Lower leg skin (tissue), 4 donors: ENCODE measurements around the gene SLC22A25. TPM values are rescaled to one million over a fixed set of nuclear protein-coding genes. Genes with fewer than 3 reads are reported as not detected.

Experiments used
- DNase-seq, 2 donors: peaks; one replicate each; pipeline ENCODE4 v3.0.0-alpha.2; 2019; ENCODE audit warnings: low spot score in 2 of 2
- H3K4me3 ChIP-seq: fragments of 200-600 bp; sonication (generic); 2 replicates; pipeline ENCODE4 v1.5.1; 2017; ENCODE audit warnings: mild to moderate bottlenecking, low read depth; ENCODE audit not compliant: poor library complexity, severe bottlenecking
- POLR2A ChIP-seq, 2 donors: fragments of 450-650 bp; IDR thresholded peaks; one replicate each; pipeline ENCODE4 v1.6.1; 2016 to 2017; ENCODE audit warnings: antibody characterized with exemption in 2 of 2, mild to moderate bottlenecking in 1 of 2, moderate library complexity in 1 of 2
- WGBS, 2 donors: methylation state at CpG; one replicate each; pipeline ENCODE4 v1.1.5; 2018; 5-methylcytosine and 5-hydroxymethylcytosine counted together
- intact Hi-C: fragments of 100-400 bp; cut with DNase I; formaldehyde crosslinking; loops from one replicate; pipeline ENCODE4 v1.15.0; 2023; ENCODE audit warnings: low total_unique reads
- total RNA-seq, 4 donors: library from RNA; depleted of rRNA; stranded (reverse); fragments of >200 nt; gene quantifications; one replicate each; pipeline ENCODE4 v1.1.0, GENCODE V29; 2016
- TF ChIP-seq, protein P1 (sequence below), 3 donors: fragments of 450-650 bp; IDR thresholded peaks; one replicate each; pipeline ENCODE4 v1.5.1; 2016; ENCODE audit warnings: antibody characterized with exemption in 3 of 3, mild to moderate bottlenecking in 3 of 3, moderate library complexity in 2 of 3

Gene SLC22A25
- total RNA-seq, 4 donors from 2014 or later, result not detected

DNA sequence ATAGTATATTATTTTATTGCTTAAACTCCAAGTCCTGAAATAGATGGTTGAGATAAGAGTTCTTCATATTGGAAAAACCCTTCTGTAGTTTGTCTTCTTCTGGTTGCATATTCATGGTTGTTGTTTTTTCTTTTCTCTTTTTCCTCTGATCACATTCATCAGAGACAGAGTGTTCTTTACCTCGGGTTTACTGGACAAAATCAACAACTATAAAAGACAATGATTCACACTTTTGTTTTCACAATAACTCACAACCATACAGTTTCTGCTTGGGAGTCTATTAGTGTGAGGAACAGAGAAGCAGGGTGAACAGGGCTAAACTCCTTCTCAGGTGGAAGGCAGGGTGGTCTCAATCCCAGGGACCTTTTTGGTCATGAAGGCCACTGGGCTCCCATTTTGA lies 2.6 kb upstream of the SLC22A25 start:
- TF ChIP-seq, protein P1, sequence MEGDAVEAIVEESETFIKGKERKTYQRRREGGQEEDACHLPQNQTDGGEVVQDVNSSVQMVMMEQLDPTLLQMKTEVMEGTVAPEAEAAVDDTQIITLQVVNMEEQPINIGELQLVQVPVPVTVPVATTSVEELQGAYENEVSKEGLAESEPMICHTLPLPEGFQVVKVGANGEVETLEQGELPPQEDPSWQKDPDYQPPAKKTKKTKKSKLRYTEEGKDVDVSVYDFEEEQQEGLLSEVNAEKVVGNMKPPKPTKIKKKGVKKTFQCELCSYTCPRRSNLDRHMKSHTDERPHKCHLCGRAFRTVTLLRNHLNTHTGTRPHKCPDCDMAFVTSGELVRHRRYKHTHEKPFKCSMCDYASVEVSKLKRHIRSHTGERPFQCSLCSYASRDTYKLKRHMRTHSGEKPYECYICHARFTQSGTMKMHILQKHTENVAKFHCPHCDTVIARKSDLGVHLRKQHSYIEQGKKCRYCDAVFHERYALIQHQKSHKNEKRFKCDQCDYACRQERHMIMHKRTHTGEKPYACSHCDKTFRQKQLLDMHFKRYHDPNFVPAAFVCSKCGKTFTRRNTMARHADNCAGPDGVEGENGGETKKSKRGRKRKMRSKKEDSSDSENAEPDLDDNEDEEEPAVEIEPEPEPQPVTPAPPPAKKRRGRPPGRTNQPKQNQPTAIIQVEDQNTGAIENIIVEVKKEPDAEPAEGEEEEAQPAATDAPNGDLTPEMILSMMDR (IDR thresholded peaks at IDR 0.05), result no peak
- TF ChIP-seq POLR2A (IDR thresholded peaks at IDR 0.05), result no peak
- 50 to 63% methylated on average over 1 of the region's 1 CpG for WGBS, 2 donors
- DNase-seq, result no peak
- no peak overlapping the region for H3K4me3 ChIP-seq
- intact Hi-C loops, result no loop called here

DNA sequence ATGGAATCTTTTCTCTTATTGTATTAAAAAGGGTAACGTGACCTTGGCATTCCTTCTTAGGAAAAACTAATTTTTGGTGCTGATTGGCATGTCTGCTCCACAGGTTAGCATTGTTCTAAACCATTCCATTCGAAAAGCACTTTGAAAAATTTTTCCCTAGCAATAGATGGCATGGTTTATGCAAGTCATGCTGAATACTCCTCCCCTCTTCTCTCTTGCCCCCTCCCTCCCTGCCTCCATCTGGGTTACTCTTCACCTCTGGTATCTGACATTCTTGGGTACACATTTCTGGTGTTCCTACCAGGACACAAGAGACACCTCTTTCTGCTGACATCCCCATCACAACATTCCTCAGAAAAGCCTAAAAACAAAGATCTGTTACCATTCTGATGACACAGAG lies 1.5 kb upstream of the SLC22A25 start:
- DNase-seq, result no peak
- no peak overlapping the region for H3K4me3 ChIP-seq
- TF ChIP-seq, protein P1 (IDR thresholded peaks at IDR 0.05), result no peak
- no peak for TF ChIP-seq POLR2A (IDR thresholded peaks at IDR 0.05)
- intact Hi-C loops, result no loop called here
- 71 to 79% methylated on average over 2 of the region's 2 CpGs for WGBS, 2 donors

DNA sequence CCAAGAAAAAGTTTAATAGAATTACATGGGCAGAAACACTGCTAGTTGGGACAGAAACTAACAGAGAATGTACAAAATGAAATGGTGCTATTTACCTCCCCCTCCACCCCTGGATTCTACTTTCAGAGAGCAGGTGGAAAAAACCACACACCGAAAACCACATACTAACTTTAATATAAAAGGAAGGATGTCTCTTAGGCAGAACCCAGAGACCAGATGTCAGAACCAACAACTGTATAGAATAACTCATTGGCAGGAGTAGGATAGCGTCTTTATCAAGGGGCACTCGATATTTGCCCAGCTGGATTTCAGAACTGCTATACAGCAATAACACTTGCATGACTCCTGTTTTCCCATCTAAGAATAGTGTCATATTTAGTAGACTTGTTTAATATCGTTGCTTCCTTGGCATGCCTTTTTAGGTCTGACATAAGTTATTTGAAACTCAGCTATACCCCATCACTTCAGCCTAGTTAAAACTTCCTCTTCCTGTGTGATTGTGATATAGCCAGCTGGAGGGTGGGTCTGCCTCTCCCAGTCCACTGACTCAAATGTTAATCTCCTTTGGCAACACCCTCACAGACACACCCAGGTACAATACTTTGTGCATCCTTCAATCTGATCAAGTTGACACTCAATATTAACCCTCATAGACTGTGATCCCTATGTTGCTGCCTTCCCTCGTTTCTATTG lies 1.2 kb downstream of the SLC22A25 start:
- intact Hi-C loops, result no loop called here
- DNase-seq, result no peak
- WGBS, 2 donors, result 59 to 72% methylated on average over 5 of the region's 5 CpGs

DNA sequence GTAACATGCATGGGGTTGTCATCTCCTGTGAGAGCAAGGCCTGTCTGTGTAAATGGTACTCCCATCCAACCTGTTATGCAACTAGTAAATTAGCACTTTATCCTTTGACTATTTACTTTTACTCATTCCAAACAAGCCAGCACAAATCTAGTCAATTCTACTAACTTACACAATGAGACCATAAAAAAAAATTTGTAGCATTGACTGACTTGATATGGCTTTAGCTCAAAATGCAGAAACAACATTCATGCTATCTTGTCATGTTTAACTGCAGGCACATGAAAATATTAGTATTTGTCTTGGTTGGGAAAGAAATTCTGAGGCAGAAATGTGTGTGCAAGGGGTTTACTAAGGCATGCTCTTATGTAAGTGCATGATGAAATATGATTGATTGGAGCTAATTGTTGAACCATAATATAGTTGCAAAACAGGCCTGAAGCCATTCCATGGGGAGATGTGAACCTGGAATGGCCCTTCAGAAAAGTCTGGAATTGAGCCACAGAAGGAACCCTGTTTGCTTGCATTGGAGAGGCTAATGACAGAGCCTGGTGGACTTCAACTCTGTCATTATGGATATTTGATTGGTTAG lies 2.5 kb downstream of the SLC22A25 start:
- intact Hi-C loops, result no loop called here

More for the DNA sequence above, 1.2 kb downstream of the SLC22A25 start:
- no peak for TF ChIP-seq POLR2A (IDR thresholded peaks at IDR 0.05)
- TF ChIP-seq, protein P1 (IDR thresholded peaks at IDR 0.05), result no peak
- no peak overlapping the region for H3K4me3 ChIP-seq

DNA sequence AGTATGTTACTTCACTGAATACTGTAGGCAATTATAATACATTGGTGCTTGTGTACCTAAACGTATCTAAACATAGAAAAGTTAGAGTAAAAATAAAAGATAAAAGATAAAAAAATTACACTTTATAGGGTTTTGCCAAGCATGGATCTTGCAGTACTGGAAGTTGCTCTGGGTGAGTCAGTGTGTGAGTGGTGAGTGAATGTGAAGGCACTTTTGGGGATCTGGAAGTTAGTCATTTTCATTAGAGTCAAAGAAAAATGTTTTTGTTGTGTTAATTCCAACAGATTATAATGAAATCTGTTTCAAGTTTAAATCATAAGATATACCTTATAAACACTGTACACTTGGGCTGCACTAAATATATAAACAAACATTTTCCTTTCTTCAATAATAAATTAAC lies 3.3 kb downstream of the SLC22A25 start:
- TF ChIP-seq POLR2A (IDR thresholded peaks at IDR 0.05), result no peak
- TF ChIP-seq, protein P1 (IDR thresholded peaks at IDR 0.05), result no peak
- no peak overlapping the region for H3K4me3 ChIP-seq
- no peak for DNase-seq
- intact Hi-C loops, result no loop called here
- 35 to 49% methylated on average over 1 of the region's 1 CpG for WGBS, 2 donors

More for the DNA sequence above, 2.5 kb downstream of the SLC22A25 start:
- H3K4me3 ChIP-seq, result no peak overlapping the region
- TF ChIP-seq, protein P1 (IDR thresholded peaks at IDR 0.05), result no peak
- TF ChIP-seq POLR2A (IDR thresholded peaks at IDR 0.05), result no peak
- no peak for DNase-seq
